Epithelial cell of prostate (primary cell): ENCODE results near the gene NHS.

Experiments used
- DNase-seq: peaks from one replicate; pipeline ENCODE4 v3.0.0-alpha.2; 2011; ENCODE audit warnings: low read depth, low spot score
- H3K27ac ChIP-seq: fragments of 450-650 bp; 2 replicates; pipeline ENCODE4 v1.5.1; 2017; ENCODE audit warnings: mild to moderate bottlenecking

Gene NHS

DNA sequence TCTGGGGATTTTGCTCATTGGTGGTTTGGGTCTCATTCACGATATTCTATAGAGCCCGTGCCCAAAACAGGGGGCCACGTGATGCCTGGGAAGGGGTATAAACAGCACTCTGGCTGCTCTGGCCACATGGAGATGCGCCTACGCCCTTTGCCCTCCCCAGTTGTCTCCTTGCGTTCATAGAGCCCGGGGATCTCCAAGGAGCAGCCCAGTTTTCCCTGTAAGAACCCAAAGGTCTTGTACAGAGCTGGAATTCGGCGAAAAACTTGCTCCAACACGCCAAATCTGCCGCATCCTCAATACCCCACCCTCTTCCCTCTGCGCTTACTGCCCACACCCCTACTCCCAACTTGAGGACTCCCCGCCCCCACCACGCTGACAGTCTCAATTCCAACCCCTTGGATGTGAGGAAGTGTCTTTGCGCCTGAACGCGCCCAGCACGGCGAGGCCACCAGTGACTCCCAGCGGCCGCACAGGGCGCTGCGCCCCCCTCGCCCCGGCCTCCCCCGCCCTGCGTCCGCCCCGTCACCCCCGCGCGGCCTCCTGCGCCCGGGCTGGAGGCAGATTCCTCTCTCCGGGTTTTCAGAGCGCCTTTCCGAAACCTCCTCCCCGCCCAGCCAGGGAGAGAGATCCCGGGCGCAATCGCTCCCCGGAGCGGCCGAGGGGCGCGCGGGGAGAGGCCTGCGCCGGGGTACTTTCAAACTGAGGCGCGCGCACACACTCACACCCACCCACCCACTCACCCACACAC lies at the start of gene NHS:
NHS (plus strand) TSS at position 582 of the 748 bp plus-strand sequence. CDS start 558 bp downstream, outside the sequence.
- DNase-seq = peak; percentile 24
- peak within 1 kb of the TSS; percentile 65 for H3K27ac ChIP-seq

DNA sequence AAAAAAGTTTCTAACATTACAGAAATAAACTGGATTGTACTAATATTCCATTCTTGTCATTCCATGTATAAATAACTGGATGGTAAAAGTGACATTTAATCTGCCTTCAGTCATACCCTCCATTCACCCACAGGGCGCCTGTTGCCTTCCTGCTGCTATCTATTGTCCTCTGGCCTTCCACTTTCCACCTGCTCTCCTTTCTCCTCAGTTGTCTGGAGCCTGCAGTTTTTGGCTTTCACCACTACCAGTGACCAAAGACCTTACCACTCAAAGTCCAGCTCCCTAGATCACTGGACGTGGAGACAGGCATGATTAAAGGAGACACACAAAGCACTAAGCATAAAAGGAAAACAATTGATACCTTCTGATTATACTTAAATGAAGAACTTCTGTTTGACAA lies 46.2 kb upstream of the NHS start:
- no peak for DNase-seq
- no peak overlapping the region for H3K27ac ChIP-seq

DNA sequence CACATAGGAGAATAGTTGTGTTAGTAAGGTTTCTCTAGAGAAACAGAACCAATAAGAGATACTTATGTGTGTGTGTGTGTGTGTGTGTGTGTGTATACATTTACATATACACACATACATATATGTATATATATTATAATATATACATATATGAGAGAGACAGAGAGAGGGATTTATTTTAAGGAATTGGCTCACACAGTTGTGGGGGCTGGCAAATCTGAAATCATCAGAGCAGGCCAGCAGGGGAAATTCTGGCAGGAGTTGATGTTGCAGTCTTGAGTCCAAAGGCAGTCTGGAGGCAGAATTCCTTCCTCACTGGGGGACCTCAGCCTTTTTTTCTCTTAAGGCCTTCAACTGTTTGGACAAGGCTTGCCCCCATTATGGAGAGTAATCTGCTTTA lies 38.6 kb upstream of the NHS start:
- no peak for DNase-seq
- no peak overlapping the region for H3K27ac ChIP-seq

DNA sequence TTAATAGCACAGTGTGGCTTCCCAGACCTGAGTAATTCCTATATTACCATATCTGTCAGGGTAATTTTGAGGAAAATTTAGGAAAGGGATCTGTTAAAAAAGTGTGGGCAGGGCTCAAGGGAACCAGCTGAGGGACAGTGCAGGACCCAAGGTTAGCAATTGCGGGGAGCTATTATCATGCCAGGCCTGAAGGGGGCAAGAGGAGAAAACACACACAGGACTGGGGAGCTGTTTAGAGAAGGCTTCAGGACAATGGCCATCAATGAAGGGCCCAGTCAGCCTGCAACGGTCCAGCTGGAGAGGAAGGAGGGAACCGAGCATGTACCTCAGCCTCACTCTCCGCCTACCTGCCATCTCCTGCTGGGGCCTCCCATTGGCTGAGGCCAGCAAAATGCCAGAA lies 19.0 kb upstream of the NHS start:
- no peak overlapping the region for H3K27ac ChIP-seq
- no peak for DNase-seq

DNA sequence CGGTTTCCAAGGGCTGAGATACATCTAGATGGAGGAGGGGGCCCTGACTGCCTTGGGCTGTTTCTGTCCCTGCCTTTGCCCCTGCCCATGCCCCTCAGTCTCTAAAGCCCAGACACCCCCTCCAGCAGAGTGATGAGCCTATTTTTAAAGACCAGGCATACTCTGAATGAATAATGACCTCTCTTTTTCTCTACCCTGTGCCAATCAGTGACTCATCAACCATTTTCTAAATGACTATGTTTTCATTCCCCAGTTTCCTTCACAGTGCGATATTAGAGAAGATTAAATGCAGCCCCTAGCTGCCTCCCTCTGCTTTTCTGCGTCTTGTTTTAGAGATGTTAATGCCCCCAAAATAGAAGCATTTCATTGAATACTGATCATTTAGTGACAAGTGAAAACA lies 15.5 kb upstream of the NHS start:
- DNase-seq = no peak
- H3K27ac ChIP-seq = no peak overlapping the region

DNA sequence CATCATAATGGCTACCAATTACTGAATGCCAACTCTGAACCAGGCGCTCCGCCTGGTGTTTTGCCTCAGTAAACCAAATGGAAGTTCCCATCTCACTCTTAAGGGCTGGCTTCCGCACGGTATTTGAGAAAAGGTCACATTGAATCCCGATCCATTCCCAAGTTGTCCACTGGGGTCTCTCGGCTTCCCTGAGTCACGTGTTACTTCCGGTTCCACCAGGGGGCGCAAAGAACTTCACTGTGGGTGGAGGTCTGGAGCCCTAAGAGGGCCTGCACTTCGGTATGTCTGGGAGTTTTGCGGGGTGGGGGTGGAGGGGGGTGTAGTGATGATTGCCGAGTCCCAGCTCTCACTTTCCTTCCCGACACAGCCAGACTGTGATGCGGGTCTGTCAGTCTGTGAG lies 13.4 kb upstream of the NHS start:
- H3K27ac ChIP-seq = no peak overlapping the region
- no peak for DNase-seq

DNA sequence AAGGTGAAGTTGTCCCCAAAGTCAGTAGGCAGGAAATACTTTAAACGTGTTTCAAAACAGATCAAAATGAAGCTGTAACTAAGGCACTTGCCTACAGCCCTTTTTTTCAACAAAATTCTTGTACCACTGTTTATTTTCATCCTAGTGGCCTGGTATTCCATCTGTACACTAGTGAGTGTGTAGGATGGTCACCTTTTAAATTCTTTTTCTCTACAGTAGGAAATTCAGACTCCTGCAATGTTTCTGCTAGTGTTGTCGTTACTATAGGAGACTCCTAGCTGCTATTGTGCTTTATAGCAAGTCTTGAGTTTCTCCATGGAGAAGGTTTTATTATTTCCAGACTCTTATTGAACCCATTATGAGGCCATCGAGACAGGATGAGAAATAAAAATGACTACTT lies 7.0 kb upstream of the NHS start:
- no peak overlapping the region for H3K27ac ChIP-seq
- no peak for DNase-seq

DNA sequence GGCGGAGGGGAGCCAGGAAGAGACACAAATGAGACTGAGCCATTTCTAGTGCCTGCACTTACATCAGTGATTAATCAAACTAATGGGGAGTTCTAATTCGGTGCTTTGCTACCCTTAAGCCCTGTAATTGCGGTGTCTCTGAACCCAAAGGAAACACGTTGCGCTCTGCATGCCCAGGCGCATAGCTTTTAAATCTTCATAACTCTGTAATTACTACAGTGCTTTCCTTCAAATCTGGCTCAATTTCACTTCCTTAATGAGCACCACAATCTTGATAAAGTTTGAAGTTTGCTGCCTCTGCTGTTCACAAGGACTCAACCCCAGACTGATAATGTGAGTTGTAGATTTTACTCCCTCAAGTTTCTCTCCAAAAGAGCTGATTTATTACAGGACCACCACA lies 5.7 kb upstream of the NHS start:
- no peak for DNase-seq
- H3K27ac ChIP-seq = peak overlapping the region; percentile 27

DNA sequence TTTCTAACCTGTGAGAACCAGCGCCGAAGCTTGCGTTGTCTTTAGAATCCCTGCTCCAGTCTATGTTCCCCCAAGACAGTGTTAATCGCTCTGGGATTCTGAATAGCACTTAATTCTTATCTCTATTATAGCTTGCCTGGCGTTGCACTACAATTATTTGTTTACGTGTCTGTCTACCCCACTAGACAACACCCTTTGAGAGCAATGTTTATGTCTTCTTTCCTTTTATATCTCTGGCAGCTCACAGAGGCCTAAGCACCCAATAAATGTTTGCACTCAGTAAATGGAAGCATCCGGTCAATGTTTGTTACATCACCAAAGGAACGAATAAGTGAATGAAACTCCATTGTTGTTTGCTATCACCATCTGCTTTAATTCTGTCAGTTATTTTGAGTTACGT lies 4.8 kb upstream of the NHS start:
- DNase-seq = no peak
- H3K27ac ChIP-seq = no peak overlapping the region

DNA sequence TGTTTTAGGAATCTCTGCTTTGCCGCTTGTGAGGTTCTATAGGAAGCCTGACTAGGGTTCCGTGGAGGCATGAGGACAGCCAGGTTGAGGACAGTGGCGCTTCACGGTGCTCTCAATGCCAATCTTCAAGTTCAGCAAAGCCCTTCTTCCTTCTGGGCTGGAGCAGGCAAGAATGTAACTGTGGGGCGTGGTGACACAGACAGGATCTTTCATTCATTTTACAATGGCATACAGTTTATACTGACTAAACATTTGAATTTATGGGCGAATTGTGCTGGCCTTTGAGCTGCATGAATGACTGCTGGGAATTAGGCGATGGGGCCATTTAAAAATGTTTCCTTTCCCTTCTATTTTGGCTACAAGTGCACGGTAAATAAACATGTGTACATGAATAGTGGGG lies 2.9 kb upstream of the NHS start:
- no peak overlapping the region for H3K27ac ChIP-seq
- DNase-seq = no peak

DNA sequence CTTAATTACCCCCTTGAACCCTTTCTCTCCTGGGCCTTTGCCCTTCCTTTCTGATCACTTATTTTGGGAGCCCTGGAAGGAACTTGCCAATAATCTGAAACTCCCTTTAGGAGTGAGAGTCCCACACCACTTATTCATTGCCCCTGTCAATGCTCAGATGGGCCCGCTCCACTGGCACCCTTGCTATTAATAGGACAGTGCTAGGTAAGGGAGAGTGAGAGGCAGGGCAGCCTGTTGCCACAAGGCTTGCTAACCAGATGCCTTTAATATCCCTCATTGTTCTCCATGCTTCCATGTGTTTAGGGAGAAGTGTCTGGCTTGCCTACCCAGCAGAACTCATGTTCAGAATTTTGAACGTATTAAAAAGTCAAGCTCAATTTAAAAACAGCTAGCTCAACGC lies 1.7 kb upstream of the NHS start:
- no peak for DNase-seq
- no peak overlapping the region for H3K27ac ChIP-seq

DNA sequence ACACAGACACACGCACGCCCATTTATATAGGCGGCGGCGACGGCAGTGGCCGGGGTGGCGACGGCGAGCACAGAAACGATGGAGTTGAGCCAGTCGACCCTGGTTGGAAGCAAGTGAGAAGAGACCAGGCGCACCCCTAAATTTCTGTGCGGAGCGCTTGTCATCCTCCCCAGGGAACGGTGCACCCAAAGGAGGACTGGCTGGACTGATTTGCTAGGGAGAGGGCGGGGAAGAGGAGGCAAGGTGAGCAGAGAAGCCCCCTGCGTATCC lies 302 bp downstream of the NHS start:
- DNase-seq = no peak
- H3K27ac ChIP-seq = peak overlapping the region; percentile 65

DNA sequence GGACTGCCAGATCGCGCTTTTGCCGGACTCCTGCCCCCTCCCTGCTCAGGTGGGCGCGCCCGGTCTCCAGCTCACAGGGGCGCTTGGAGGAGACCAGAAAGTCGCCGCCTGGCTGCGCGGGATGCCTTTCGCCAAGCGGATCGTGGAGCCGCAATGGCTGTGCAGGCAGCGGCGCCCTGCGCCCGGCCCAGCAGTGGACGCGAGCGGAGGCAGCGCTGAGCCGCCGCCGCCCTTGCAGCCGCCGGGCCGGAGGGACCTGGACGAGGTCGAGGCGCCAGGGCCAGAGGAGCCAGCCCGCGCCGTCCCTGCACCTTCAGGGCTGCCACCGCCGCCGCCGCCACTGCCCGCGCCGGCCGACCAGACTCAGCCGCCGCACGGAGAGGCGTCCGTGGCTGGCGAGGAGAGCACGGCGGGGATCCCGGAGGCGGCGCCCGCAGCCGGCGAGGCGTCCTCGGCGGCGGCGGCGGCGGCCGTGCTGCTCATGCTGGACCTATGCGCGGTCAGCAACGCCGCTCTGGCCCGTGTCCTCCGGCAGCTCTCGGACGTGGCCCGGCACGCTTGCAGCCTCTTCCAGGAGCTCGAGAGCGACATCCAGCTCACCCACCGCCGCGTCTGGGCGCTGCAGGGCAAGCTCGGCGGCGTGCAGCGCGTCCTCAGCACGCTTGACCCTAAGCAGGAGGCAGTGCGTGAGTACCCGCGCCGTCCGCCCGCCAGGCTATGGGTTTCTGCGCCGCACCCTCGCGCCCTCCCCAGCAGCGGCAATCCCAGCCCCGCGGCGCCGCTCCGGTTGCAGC lies 834 bp downstream of the NHS start:
- no peak for DNase-seq
- H3K27ac ChIP-seq = peak overlapping the region; percentile 65

DNA sequence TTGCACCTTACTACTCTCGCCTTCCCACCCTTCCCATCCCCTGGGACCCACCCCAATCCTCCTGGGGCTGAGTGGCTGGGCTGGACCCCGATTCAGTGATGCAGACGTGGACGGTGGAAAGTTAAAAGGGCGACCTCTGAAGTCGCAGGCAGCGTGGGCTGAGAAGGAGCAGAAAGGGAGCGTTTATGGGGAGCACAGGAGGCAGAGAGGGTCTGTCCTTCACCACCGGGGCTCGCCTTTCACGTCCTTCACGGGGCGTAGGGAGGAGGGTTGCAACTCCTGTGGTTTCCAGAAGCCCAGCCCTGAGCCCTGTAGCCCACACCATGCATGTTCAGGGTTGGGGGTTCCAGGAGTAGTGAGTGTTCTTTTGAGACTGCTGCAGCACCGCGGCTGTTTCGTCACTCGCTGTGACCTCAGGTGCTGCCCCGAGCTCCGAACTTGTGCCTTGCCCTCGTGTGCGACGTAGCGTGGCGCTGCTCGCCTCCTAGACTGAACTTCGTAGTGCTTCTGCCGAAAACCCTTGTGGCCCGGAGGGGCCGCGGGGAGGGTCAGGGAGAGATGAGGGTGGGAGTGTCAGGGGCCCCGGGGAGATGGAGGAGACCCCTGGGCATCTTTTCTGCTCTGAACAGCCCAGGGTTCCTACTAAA lies 1.6 kb downstream of the NHS start:
- DNase-seq = no peak
- H3K27ac ChIP-seq = peak overlapping the region; percentile 65

DNA sequence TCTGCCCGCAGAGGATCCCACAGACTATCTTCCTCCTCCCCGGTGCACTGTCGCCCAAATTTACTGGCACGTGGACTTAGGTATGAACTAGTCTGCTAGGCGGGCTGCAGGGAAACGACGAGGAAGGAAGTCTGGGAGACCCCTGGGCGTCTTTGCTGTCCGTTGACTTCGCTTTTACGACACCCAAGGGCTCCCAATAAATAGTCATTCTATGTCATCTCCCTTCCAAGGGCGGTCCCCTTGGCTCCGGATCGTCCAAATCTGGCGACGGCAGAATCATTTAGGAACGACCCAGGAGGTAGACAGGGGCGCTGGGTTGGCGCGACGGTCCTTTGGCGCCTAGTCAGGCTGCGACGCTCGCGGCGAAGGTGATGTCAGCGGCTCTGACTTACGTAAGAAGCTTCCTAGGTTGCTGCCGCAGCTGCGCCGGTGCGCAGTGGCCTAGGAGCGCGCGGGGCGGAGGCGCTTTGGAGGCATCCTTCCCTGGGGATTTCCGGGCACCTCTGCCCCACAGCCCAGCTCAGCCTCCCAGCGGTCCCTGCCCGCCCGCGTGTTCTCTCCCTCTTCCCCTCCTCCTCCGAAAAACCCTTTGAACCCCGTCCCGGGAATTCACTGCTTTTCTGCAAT lies 2.2 kb downstream of the NHS start:
- peak overlapping the region; percentile 65 for H3K27ac ChIP-seq
- DNase-seq = no peak

DNA sequence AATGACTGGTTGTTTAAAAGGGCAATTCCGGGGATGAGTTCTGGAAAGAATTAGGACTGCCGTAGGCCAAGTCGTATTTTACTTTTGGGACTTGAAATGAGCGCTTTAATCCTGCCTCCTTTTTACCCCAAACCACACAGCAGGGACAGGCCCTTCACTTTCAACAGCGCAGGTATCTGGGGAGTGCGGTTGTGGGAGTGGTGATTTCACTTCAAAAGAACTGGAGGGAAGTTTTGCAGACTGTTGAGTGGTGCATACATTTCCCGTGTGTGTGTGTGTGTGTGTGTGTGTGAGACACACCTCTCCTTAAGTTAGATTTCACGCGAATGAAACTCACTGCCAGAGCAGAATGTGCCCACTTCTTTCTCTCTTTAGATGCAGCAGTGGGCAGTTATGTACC lies 2.8 kb downstream of the NHS start:
- no peak for DNase-seq

DNA sequence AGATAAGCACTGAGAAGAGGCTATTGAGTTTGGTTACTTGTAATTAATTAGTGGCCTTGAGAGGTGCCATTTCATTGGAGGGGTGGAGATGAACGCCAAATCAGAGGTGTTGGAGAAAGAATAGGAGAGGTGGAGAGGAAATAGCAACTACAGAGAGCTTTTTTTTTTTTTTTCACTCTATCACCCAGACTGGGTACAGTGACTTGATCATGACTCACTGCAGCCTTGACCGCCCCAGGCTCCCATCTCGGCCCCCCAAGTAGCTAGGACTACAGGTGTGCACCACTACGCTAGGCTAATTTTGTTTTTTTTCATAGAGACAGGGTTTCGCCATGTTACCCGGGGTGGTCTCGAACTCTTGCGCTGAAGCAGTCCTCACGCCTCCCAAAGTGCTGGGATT lies 5.2 kb downstream of the NHS start:
- DNase-seq = no peak
- H3K27ac ChIP-seq = no peak overlapping the region

More for the DNA sequence above, 2.8 kb downstream of the NHS start:
- peak overlapping the region; percentile 65 for H3K27ac ChIP-seq

DNA sequence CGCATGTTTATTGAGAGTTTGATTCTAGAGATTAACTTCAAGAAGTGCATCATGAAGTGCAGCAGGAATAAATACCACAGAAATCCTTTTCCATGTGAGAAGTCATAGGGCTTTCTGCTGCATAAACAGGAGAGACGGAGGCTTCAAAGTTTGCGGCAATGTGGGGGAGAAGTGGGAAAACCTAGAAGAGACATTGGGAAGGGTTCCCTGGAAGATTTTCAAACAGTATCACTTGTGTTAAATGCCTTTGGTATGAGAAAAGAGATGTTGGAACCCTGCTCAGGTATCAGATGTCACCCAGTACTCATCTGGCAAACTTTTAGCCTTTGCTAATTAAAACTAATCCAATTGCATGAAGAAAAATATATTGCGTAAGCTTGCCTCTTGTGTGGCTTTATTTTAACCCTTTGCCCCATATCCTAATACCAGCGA lies 15.4 kb downstream of the NHS start:
- H3K27ac ChIP-seq = peak overlapping the region; percentile 11
- DNase-seq = no peak

DNA sequence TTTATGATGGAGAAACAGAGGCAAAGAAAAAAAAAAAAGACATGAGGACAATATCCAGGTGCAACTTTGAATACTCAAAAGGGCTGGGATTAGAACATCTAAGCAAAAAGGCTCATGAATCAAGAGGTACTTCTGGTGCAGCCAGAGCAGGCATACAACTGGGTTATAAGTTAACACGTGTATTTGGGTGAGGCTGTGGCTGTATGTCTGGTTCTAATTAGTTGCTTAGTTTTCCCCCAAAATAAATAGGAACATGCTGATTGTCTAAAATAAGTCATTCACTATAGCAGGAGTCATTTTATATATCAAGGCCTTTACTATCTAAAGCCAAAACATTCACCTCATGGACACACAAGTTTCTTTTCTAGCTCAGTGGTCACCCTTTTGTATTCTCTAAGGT lies 20.2 kb downstream of the NHS start:
- DNase-seq = no peak
- no peak overlapping the region for H3K27ac ChIP-seq

DNA sequence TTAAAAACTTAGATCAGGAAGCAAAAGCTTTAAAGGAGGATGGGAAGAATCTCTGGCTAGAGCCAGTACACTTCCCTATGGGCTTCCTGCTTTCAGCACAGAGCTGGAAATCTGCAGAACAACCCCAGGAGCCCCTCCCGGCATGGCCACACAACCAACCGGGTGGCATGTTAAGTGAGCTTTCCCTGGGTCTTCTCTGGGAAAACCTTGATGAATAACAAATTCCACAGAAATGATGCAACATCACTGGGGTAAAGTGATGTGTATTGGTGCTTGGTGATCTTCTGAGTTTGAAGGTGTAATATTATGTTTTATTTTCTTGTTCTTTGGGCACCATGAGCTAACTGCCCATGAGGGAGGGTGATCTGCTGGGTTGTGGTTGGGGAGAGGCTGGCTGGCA lies 22.1 kb downstream of the NHS start:
- DNase-seq = no peak
- H3K27ac ChIP-seq = peak overlapping the region; percentile 66

DNA sequence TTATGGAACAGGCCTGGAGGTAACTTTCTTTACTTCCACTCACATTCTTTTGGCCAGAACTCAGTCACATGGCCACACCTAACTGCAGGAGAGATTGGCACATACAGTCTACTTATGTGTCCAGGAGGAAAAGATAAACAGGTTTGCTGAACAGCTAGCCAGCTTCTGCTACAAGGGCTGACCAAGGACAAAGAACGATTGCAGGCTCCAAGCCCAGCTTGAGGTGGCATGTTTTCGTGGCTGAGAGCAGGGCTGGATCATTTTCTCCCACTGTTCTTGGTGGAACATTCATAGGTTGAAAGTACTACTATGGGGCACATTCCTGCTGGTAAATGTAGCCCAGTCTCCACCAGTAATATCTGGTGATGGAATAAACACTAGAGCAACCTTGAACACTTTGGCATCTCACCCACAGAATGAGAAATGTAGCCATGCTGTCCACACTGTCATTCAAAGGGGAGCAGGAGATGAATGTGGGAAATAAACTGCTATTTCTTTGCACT lies 28.2 kb downstream of the NHS start:
- no peak for DNase-seq
- H3K27ac ChIP-seq = peak overlapping the region; percentile 25
